NB4 (cell line): ENCODE data around the gene SLC6A6.
A peak's percentile ranks its signal among the peaks of the same experiment; 100 is the strongest.

Experiments used
- DNase-seq: peaks from one replicate; pipeline ENCODE4 v3.0.0; 2010; ENCODE audit warnings: low read depth
- H3K4me3 ChIP-seq: one replicate; pipeline ENCODE4 v1.5.1; 2011; ENCODE audit warnings: mild to moderate bottlenecking, low read depth, low read length, moderate library complexity
- CTCF ChIP-seq: IDR thresholded peaks from one replicate; pipeline ENCODE4 v1.5.1; 2012; ENCODE audit warnings: low read depth, low read length
- MYC ChIP-seq: IDR thresholded peaks from 2 replicates; pipeline ENCODE4 v1.6.1; 2011; ENCODE audit warnings: low read depth, low read length
- POLR2A ChIP-seq: IDR thresholded peaks from 2 replicates; pipeline ENCODE4 v1.6.1; 2011; ENCODE audit warnings: mild to moderate bottlenecking; ENCODE audit not compliant: insufficient read length; ENCODE audit errors: extremely low read depth
- TF ChIP-seq, protein P1 (sequence below): IDR thresholded peaks from 2 replicates; pipeline ENCODE4 v1.6.1; 2011; ENCODE audit warnings: low read depth, low read length

The SLC6A6 gene

DNA sequence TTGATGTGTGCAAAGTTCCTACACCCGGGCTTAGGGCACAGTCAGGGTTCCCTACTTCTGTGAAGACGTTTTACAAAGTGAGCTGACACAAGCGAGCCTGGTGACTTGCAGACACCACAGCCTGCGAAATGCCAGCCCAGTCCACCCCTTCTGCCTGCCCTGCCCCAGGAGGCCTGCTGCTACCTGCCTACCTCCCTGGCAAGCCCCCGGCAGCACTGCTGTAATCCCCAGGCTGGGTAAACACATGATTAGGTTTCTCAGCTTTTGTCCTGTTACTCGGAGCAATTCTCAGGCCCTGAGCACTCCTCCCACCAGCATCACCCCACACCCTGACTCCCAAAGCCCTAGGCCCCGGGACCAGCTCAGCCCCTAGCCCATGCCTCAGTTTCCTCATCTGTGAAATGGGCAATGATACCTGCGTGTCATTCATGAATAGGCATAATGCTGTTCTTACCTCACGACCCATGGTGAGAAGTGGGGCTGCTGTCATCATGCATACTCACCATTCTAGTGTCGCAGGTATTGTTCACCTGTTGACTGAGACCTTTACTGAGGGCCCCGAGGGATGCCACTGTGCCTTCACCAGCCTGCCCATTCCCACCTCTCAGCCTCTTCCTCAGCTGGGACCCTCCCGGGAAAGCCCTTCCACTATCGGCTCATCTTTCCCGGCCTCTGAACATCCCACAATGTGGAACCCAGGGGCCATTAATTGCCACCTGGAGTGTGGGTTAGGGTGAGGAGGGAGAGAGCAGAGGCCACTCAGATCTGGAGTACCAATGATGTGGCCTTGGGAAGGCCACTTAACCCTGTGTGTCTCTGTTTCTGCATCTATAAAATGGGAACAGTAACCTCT lies 31.5 kb upstream of the SLC6A6 start:
- no peak for TF ChIP-seq MYC
- TF ChIP-seq, protein P1, sequence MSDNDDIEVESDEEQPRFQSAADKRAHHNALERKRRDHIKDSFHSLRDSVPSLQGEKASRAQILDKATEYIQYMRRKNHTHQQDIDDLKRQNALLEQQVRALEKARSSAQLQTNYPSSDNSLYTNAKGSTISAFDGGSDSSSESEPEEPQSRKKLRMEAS, result no peak
- no peak for TF ChIP-seq CTCF
- TF ChIP-seq POLR2A, result no peak

DNA sequence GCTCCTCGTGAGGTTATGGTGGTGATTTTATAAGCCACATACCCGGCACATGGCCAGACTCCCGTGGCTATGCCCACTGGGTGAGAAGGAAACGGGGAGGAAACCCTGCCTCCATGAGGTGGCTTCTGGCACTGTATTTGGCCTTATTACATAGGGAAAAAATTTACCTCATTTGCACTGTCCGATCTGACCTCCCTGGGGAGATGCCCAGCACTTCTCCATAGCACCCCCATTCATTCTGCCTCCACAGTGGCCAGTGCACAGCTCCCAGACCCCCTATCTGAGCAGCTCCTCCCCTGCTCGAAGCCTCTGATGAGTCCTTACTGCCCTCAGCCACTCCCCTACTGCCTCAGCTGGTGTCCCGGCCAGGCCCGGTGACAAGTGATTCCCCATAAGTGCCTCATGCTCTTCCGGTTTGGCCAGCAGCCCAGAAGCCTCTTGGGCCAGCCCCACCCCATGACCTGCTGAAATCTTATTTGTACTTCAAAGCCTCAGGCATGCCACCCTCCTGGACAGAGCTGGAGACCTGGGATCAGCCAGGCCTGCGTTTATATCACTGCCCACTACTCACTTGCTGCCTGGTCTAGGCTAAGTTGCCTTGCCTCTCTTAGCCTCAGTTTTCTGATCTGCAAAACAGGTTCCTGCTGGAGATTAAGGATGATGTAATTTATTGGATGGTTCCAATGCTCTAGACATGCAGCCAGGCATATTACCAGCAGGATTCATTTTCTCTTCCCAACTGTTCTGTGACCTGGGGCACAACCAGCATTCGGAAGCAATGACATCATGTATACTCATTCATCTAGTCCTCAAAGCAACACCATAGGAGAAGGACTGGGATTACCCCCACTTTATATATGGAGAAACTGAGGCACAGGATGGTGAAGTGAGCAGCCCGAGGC lies 30.6 kb upstream of the SLC6A6 start:
- TF ChIP-seq CTCF (no peak), MYC (no peak), POLR2A (no peak)
- TF ChIP-seq, protein P1, result no peak
- no peak overlapping the region for H3K4me3 ChIP-seq
- peak; percentile 56 for DNase-seq

More for the DNA sequence above, 31.5 kb upstream of the SLC6A6 start:
- no peak for DNase-seq
- H3K4me3 ChIP-seq, result no peak overlapping the region

GRCh38 chr3:14372587-14372986 lies 29.8 kb upstream of the SLC6A6 start:
- DNase-seq, result no peak
- no peak overlapping the region for H3K4me3 ChIP-seq
- TF ChIP-seq, protein P1, result no peak
- TF ChIP-seq POLR2A (no peak), CTCF (no peak), MYC (no peak)

GRCh38 chr3:14373753-14374376 lies 28.5 kb upstream of the SLC6A6 start:
- DNase-seq, result no peak
- TF ChIP-seq CTCF (no peak), MYC (no peak), POLR2A (no peak)
- TF ChIP-seq, protein P1, result no peak
- no peak overlapping the region for H3K4me3 ChIP-seq

DNA sequence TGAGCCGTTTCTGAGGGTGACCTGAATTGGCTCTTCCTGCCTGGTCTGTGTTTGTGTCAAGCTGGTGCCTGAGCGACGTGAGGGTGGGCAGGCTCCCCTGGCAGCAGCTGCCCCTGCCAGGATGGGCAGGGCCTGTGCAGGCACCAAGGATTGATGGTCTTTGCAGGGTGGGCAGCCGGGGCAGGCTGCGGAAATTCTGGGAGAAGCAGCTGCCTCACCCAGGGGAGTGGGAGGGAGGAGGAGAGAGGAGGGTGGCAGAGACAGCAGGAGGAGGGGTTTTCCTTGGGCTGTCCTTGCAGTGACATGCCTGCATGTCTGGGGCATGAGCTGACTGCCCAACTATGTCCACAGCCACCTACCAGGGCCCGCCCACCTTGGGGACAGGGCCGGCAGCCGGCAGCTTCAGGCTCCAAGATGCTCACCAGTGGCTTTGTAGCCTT lies 27.9 kb upstream of the SLC6A6 start:
- DNase-seq, result no peak
- TF ChIP-seq CTCF, result no peak
- no peak for TF ChIP-seq MYC
- TF ChIP-seq, protein P1, result no peak
- no peak for TF ChIP-seq POLR2A
- H3K4me3 ChIP-seq, result no peak overlapping the region
